Ovary (tissue), 9 donors: Measurements from ENCODE around the gene TSACC. TPM values are rescaled to one million over a fixed set of nuclear protein-coding genes. Genes with fewer than 3 reads are reported as not detected.
"Not testable (repeated sequence)": the region's sequence is repeated elsewhere in the genome, so short reads cannot be mapped to it uniquely, and the experiment has no call there.

Experiments
- DNase-seq, 5 donors: peaks; one replicate each; pipeline ENCODE4 v3.0.0-alpha.2; 2019 to 2020
- H3K27ac ChIP-seq, 2 donors: fragments of 200-600 bp; one replicate each; pipeline versions ENCODE4 v1.5.1 to v1.8.0; 2019 to 2022
- H3K27me3 ChIP-seq: fragments of 200-600 bp; one replicate; pipeline ENCODE4 v1.8.0; 2022
- H3K36me3 ChIP-seq: fragments of 200-600 bp; sonication (generic); one replicate; pipeline ENCODE4 v1.5.1; 2019
- H3K4me1 ChIP-seq: one replicate; pipeline ENCODE4 v1.8.1; 2013; ENCODE audit warnings: mild to moderate bottlenecking, moderate library complexity; ENCODE audit not compliant: insufficient read depth
- H3K4me3 ChIP-seq: fragments of 200-600 bp; sonication (generic); one replicate; pipeline ENCODE4 v1.5.1; 2017
- H3K9me3 ChIP-seq, 2 donors: fragments of 200-600 bp in 1 of 2; sonication (generic) in 1 of 2; one replicate each; pipeline versions ENCODE4 v1.5.1 to v1.8.1; 2013 to 2019; ENCODE audit warnings: mild to moderate bottlenecking in 1 of 2, moderate library complexity in 1 of 2
- CTCF ChIP-seq, 3 donors: fragments of 450-650 bp in 2 of 3; fragments of 200-600 bp in 1 of 3; IDR thresholded peaks; one replicate each; pipeline versions ENCODE4 v1.5.1 to v1.8.0; 2016 to 2022; ENCODE audit warnings: antibody characterized with exemption in 3 of 3, mild to moderate bottlenecking in 1 of 3
- EP300 ChIP-seq: sonication (generic); formaldehyde crosslinking; IDR thresholded peaks from one replicate; pipeline ENCODE4 v1.6.1; 2017; ENCODE audit warnings: antibody characterized with exemption
- POLR2A ChIP-seq: fragments of 450-650 bp; IDR thresholded peaks from one replicate; pipeline ENCODE4 v1.6.1; 2017; ENCODE audit warnings: antibody characterized with exemption, mild to moderate bottlenecking, moderate library complexity
- WGBS, 3 donors: extraction: QIAGEN DNeasy Blood & Tissue Kit in 1 of 3; methylation state at CpG; one replicate each; pipeline versions ENCODE4 v1.1.5 to v1.1.7; 2013 to 2017; 5-methylcytosine and 5-hydroxymethylcytosine counted together
- intact Hi-C, 4 donors: fragments of 100-400 bp; cut with DNase I; formaldehyde crosslinking; loops; one replicate each; pipeline versions ENCODE4 v1.11.0 to v1.15.1; 2022 to 2023
- polyA plus RNA-seq, 2 donors: library from polyadenylated mRNA; stranded (reverse); fragments of 200-250 nt in 1 of 2; fragments of 350-450 nt in 1 of 2; fragmentation: Illumina TruSeq in 1 of 2; extraction: RNeasy Lipid Tissue Mini Kit (QIAGEN cat#74804) in 1 of 2; gene quantifications; one replicate each; pipeline ENCODE4 v1.2.3, GENCODE V29; 2013 to 2014
- total RNA-seq, 7 donors: library from RNA; depleted of rRNA in 2 of 7; stranded (reverse); fragments of >200 nt in 2 of 7; fragmentation: NEBNext Ultra II Directional in 3 of 7; extraction: Animal tissue kit (Norgen Biotek cat#: 25700) in 3 of 7; gene quantifications; one replicate each; pipeline versions ENCODE4 v1.1.0 to v1.2.4, GENCODE V29; 2016 to 2023
- donor health status: DM: no; HTN: no; CAD: no; lungs with moderate emphysema.
- donor health status: DM: no; HTN: no; CAD: no.
- donor health status: Bipolar disorder and iron deficiency.
- donor health status: DM: yes; HTN: yes; CAD: no.
- donor health status: DM: no; HTN: no; CAD: no.
- donor health status: DM: yes; HTN: yes; CAD: no.

Gene TSACC
- total and polyA plus RNA-seq, 9 donors: 1.00 TPM; not detected in 8

GRCh38 chr1:156368157-156368658, 29.9 kb downstream of the TSACC start:
- intact Hi-C loops: no loop called here

GRCh38 chr1:156368889-156369684, 30.8 kb downstream of the TSACC start, which contains the start of gene RHBG:
TSS of gene RHBG (plus strand) at chr1:156369211. CDS start at chr1:156369250, 39 bp downstream.
- H3K27me3 ChIP-seq: no peaks in the 10 kb centered on the region
- H3K36me3 ChIP-seq: no peaks in the 10 kb centered on the region
- 4 to 11% (median 8%) methylated on average over 28 to 48 of the region's 48 CpGs for WGBS, 3 donors
- no peaks in the 10 kb centered on the region for H3K9me3 ChIP-seq
- TF ChIP-seq CTCF (IDR thresholded peaks at IDR 0.05) (no peak), EP300 (no peak), POLR2A (no peak)
- peaks cover 29% of the 10 kb centered on the region for H3K4me1 ChIP-seq
- peak; percentile 61 to 75 (median 70) for DNase-seq
- H3K4me3 ChIP-seq: peak within 1 kb of the TSS; percentile 36
- peak within 1 kb of the TSS in 1 of 2 donors; percentile 20 for H3K27ac ChIP-seq
- intact Hi-C loops: no loop called here

More at GRCh38 chr1:156368157-156368658, 29.9 kb downstream of the TSACC start:
- no peaks in the 10 kb centered on the region for H3K27me3 ChIP-seq
- DNase-seq: no peak
- 88 to 92% (median 91%) methylated on average over 7 of the region's 7 CpGs for WGBS, 3 donors
- H3K27ac ChIP-seq: no peak overlapping the region
- H3K9me3 ChIP-seq: no peaks in the 10 kb centered on the region
- H3K36me3 ChIP-seq: no peaks in the 10 kb centered on the region
- H3K4me3 ChIP-seq: no peak overlapping the region
- TF ChIP-seq CTCF (IDR thresholded peaks at IDR 0.05): no peak
- TF ChIP-seq POLR2A: no peak
- TF ChIP-seq EP300: no peak
- peaks cover 23% of the 10 kb centered on the region for H3K4me1 ChIP-seq

DNA sequence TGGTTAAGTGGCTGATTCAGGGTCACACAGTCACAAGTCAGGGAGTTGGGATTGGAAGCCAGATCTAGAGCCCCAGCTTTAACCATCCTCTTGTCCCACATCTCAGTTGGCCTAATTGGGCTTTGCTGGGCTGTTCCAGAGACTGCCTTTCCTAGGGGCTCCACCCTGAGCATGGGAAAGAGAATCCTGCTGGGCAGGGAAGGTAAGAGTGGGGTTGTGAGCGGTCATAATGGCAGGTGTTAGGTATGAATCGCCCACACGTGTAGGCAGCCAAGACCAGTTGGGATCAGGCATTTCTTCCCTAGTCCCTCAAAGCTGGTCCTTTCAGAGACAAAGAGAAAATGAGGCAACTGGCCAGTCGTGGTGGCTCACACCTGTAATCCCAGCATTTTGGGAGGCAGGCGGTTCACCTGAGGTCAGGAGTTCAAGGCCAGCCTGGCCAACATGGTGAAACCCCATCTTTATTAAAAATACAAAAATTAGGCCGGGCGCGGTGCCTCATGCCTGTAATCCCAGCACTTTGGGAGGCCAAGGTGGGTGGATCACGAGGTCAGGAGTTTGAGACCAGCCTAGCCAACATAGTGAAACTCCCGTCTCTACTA, 31.5 kb downstream of the TSACC start:
- H3K4me3 ChIP-seq, H3K36me3 ChIP-seq, DNase-seq, H3K27me3 ChIP-seq, intact Hi-C loops, H3K9me3 ChIP-seq: not testable (repeated sequence)
- 79 to 88% (median 86%) methylated on average over 10 of the region's 10 CpGs for WGBS, 3 donors
- peaks cover 29% of the 10 kb centered on the region for H3K4me1 ChIP-seq
- peak overlapping the region in 1 of 2 donors; percentile 20 for H3K27ac ChIP-seq

DNA sequence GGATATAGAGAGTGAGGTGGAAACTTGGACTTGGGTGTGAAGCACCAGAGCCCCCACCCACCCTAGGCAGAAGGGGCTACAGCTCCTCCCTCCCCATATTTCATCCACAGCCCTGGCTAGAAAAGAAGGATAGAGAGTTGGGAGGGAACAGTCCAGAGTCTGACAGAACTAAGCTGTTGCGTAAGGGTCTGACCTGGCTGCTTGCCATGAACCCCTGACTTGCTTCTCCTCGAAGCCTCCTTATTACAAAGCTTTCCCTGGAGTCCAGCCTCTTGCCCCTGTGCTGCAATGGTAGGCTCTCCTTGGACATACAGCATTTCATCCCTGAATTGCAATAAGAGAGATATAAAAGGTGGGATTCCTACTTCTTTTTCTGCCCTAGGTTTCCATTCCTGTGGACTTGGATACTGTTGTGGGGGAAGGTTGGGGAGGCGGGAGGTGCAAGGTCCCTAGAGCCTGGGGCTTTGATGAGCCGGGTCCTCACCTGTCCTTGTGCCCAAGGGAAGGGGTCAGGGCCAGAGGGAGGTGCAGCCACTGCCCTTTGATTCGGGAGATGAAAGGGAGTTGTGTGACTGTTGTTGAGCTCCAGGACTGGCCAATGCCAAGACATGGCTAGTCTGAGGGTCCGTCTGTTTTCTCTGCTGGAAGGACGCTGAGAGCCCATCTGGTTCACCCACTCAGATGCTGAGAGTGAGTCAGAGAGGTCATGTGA, 33.4 kb downstream of the TSACC start:
- H3K4me3 ChIP-seq: no peak overlapping the region
- H3K9me3 ChIP-seq: no peaks in the 10 kb centered on the region
- DNase-seq: peak; percentile 89 to 96 (median 94)
- TF ChIP-seq CTCF (IDR thresholded peaks at IDR 0.05): no peak
- TF ChIP-seq EP300: no peak
- TF ChIP-seq POLR2A: no peak
- peak overlapping the region; percentile 11 to 75 for H3K27ac ChIP-seq
- 22 to 25% (median 24%) methylated on average over 7 of the region's 7 CpGs for WGBS, 3 donors
- H3K27me3 ChIP-seq: no peaks in the 10 kb centered on the region
- no peaks in the 10 kb centered on the region for H3K36me3 ChIP-seq
- intact Hi-C loops: no loop called here
- H3K4me1 ChIP-seq: peaks cover 28% of the 10 kb centered on the region
